Osteoblast (primary cell): ENCODE results near the gene DHX35. TPM values are rescaled to one million over a fixed set of nuclear protein-coding genes. Genes with fewer than 3 reads are reported as not detected.

Source experiments
- DNase-seq: peaks from one replicate; pipeline ENCODE4 v3.0.0; 2011; ENCODE audit warnings: low spot score, mixed read lengths; ENCODE audit not compliant: insufficient read length; ENCODE audit errors: missing footprints
- H2AFZ ChIP-seq: 2 replicates; pipeline ENCODE4 v1.6.0; 2011; ENCODE audit warnings: mild to moderate bottlenecking, low read length
- H3K27ac ChIP-seq: 2 replicates; pipeline ENCODE4 v1.5.1; 2011; ENCODE audit warnings: mild to moderate bottlenecking, low read depth, low read length, moderate library complexity
- H3K27me3 ChIP-seq: 2 replicates; pipeline ENCODE4 v1.6.0; 2012; ENCODE audit warnings: mild to moderate bottlenecking, control low read depth, inconsistent platforms, low read length, moderate library complexity; ENCODE audit not compliant: insufficient read depth
- H3K36me3 ChIP-seq: 2 replicates; pipeline ENCODE4 v1.5.1; 2011; ENCODE audit warnings: mild to moderate bottlenecking, low read length, control low read depth, moderate library complexity; ENCODE audit not compliant: insufficient read depth
- H3K4me1 ChIP-seq: 2 replicates; pipeline ENCODE4 v1.5.1; 2011; ENCODE audit warnings: mild to moderate bottlenecking, low read length, control low read depth, moderate library complexity; ENCODE audit not compliant: insufficient read depth
- H3K4me2 ChIP-seq: 2 replicates; pipeline ENCODE4 v1.6.0; 2011; ENCODE audit warnings: mild to moderate bottlenecking, low read length; ENCODE audit not compliant: insufficient read depth
- H3K4me3 ChIP-seq: fragments of 200-600 bp; sonication (generic); 3 replicates; pipeline ENCODE4 v1.5.1; 2012; ENCODE audit warnings: mild to moderate bottlenecking, low read length, inconsistent platforms; ENCODE audit not compliant: insufficient read depth
- H3K79me2 ChIP-seq: 2 replicates; pipeline ENCODE4 v1.6.0; 2012; ENCODE audit warnings: mild to moderate bottlenecking, low read length, control low read depth, inconsistent platforms; ENCODE audit not compliant: insufficient read depth
- H3K9me3 ChIP-seq: 2 replicates; pipeline ENCODE4 v1.5.1; 2011; ENCODE audit warnings: low read depth, low read length, control low read depth
- H4K20me1 ChIP-seq: 2 replicates; pipeline ENCODE4 v1.6.0; 2012; ENCODE audit warnings: mild to moderate bottlenecking, low read length, control low read depth; ENCODE audit not compliant: insufficient read depth
- small RNA-seq: library from RNA; depleted of rRNA; stranded (forward); fragments of <200 nt; gene quantifications from one replicate; pipeline ENCODE3, GENCODE V24; 2012
- total RNA-seq: library from RNA; depleted of rRNA; stranded (reverse); fragments of >200 nt; gene quantifications from 2 replicates; pipeline ENCODE4 v1.2.3, GENCODE V29; 2012
- TF ChIP-seq, protein P1 (sequence below): IDR thresholded peaks from 2 replicates; pipeline ENCODE4 v1.5.1; 2011; ENCODE audit warnings: mild to moderate bottlenecking, low read depth, low read length, moderate library complexity; ENCODE audit errors: extremely low read depth

The DHX35 gene
- total RNA-seq, 1 donor = 10.5 TPM

- Histone ChIP-seq H3K9me3 (peaks cover 2% of the 10 kb centered on the region), H2AFZ (no peak overlapping the region), H3K4me2 (no peak overlapping the region), H3K79me2 (no peaks in the 10 kb centered on the region), H3K4me1 (no peaks in the 10 kb centered on the region), H3K27me3 (peaks cover 12% of the 10 kb centered on the region), H3K36me3 (no peaks in the 10 kb centered on the region), H3K27ac (no peak overlapping the region), H4K20me1 (no peaks in the 10 kb centered on the region), H3K4me3 (no peak overlapping the region)
- no peak for DNase-seq
- TF ChIP-seq, protein P1, sequence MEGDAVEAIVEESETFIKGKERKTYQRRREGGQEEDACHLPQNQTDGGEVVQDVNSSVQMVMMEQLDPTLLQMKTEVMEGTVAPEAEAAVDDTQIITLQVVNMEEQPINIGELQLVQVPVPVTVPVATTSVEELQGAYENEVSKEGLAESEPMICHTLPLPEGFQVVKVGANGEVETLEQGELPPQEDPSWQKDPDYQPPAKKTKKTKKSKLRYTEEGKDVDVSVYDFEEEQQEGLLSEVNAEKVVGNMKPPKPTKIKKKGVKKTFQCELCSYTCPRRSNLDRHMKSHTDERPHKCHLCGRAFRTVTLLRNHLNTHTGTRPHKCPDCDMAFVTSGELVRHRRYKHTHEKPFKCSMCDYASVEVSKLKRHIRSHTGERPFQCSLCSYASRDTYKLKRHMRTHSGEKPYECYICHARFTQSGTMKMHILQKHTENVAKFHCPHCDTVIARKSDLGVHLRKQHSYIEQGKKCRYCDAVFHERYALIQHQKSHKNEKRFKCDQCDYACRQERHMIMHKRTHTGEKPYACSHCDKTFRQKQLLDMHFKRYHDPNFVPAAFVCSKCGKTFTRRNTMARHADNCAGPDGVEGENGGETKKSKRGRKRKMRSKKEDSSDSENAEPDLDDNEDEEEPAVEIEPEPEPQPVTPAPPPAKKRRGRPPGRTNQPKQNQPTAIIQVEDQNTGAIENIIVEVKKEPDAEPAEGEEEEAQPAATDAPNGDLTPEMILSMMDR = no peak
These were observed 121.6 kb downstream of the DHX35 start for GRCh38 chr20:39083761-39084160.

DNA sequence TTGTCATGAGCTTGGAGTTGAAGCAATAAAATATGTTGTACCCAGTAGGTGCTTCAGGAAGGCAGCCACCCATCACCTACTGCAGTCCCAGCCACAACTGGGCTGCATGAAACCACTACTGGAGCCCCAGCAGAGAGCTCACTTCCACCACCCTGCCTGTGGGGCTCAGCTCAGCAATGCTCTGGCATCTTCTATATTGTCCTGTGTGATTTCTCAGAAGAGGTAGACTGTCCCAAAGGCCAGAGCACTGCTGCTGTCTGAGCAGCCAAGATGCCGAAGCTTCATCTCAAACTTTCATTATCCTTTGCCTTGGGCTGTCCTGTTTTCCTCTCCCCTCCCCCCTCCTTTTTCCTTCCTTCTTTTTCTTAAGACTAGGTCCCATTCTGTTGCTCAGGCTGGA is 126.9 kb downstream of the DHX35 start:
- TF ChIP-seq, protein P1 = no peak

More for the DNA sequence above, 126.9 kb downstream of the DHX35 start:
- peaks cover 8% of the 10 kb centered on the region for H3K27me3 ChIP-seq
- no peak overlapping the region for H2AFZ ChIP-seq
- H3K79me2 ChIP-seq = no peaks in the 10 kb centered on the region
- no peaks in the 10 kb centered on the region for H4K20me1 ChIP-seq
- H3K4me2 ChIP-seq = no peak overlapping the region
- peaks cover 2% of the 10 kb centered on the region for H3K9me3 ChIP-seq
- DNase-seq = no peak
- H3K4me1 ChIP-seq = no peaks in the 10 kb centered on the region
- H3K27ac ChIP-seq = no peak overlapping the region
- no peaks in the 10 kb centered on the region for H3K36me3 ChIP-seq
- H3K4me3 ChIP-seq = no peak overlapping the region

Small RNA genes within 50 kb of the gene (small RNA-seq; reads per million reads assigned to genes)
- gene AL023803.1 = 0.37 reads per million

Other genes starting within 250 kb of the DHX35 start
- gene SLC32A1, start 237.9 kb upstream of the DHX35 start, total RNA-seq = not detected in 2 replicates
- 5.8 and 6.2 TPM in 2 replicates for gene ACTR5, start 213.9 kb upstream of the DHX35 start, total RNA-seq
- not detected in 2 replicates for gene PPP1R16B, start 156.6 kb upstream of the DHX35 start, total RNA-seq
- 1.8 and 2.2 TPM in 2 replicates for gene FAM83D, start 35.9 kb upstream of the DHX35 start, total RNA-seq